Testis (tissue), 3 donors: ENCODE results near the gene DLX3. TPM values are rescaled to one million over a fixed set of nuclear protein-coding genes. Genes with fewer than 3 reads are reported as not detected.

Experiments used
- DNase-seq: peaks from one replicate; pipeline ENCODE4 v3.0.0-alpha.2; 2019
- H3K27ac ChIP-seq, 2 donors: fragments of 200-600 bp; sonication (generic); one replicate each; pipeline ENCODE4 v1.5.1; 2019
- H3K27me3 ChIP-seq: fragments of 200-600 bp; sonication (generic); one replicate; pipeline ENCODE4 v1.5.1; 2019
- H3K36me3 ChIP-seq: fragments of 200-600 bp; sonication (generic); one replicate; pipeline ENCODE4 v1.5.1; 2017; ENCODE audit warnings: low read depth; ENCODE audit errors: missing control alignments
- H3K4me1 ChIP-seq: fragments of 200-600 bp; sonication (generic); one replicate; pipeline ENCODE4 v1.5.1; 2019
- H3K4me3 ChIP-seq, 2 donors: fragments of 200-600 bp; sonication (generic); one replicate each; pipeline ENCODE4 v1.5.1; 2017 to 2019
- H3K9me3 ChIP-seq: fragments of 200-600 bp; sonication (generic); one replicate; pipeline ENCODE4 v1.5.1; 2017
- CTCF ChIP-seq, 3 experiments: fragments of 450-650 bp in 2 of 3; fragments of 200-600 bp in 1 of 3; sonication (generic) in 1 of 3; IDR thresholded peaks; one replicate each; pipeline ENCODE4 v1.5.1; 2016 to 2019; ENCODE audit warnings: antibody characterized with exemption in 3 of 3, mild to moderate bottlenecking in 2 of 3, moderate library complexity in 1 of 3
- POLR2A ChIP-seq: fragments of 450-650 bp; IDR thresholded peaks from one replicate; pipeline ENCODE4 v1.6.1; 2017; ENCODE audit warnings: antibody characterized with exemption, mild to moderate bottlenecking, moderate library complexity
- WGBS, 2 donors: methylation state at CpG; one replicate each; pipeline ENCODE4 v1.1.5; 2018; 5-methylcytosine and 5-hydroxymethylcytosine counted together
- intact Hi-C: fragments of 100-400 bp; cut with DNase I; formaldehyde crosslinking; loops from one replicate; pipeline ENCODE4 v1.15.1; 2023; ENCODE audit warnings: low total_unique reads
- polyA plus RNA-seq: library from polyadenylated mRNA; stranded (reverse); fragments of 350-450 nt; fragmentation: Illumina TruSeq; extraction: RNeasy Lipid Tissue Mini Kit (QIAGEN cat#74804); gene quantifications from one replicate; pipeline ENCODE4 v1.2.3, GENCODE V29; 2014; ENCODE audit warnings: low read depth, low replicate concordance; ENCODE audit not compliant: insufficient read depth
- total RNA-seq, 2 donors: library from RNA; depleted of rRNA; stranded (reverse); fragments of >200 nt; gene quantifications; one replicate each; pipeline ENCODE4 v1.2.3, GENCODE V29; 2016

DLX3 gene
- total and polyA plus RNA-seq, 3 donors from 2014 or later, result 1.0 to 1.5 (median 1.4) TPM

GRCh38 chr17:49992191-49992932, 2.7 kb downstream of the DLX3 start:
- no peaks in the 10 kb centered on the region for H3K27me3 ChIP-seq
- peaks cover 17% of the 10 kb centered on the region for H3K4me1 ChIP-seq
- H3K9me3 ChIP-seq, result no peaks in the 10 kb centered on the region
- TF ChIP-seq CTCF (IDR thresholded peaks at IDR 0.05) (no peak), POLR2A (no peak)
- no peak for DNase-seq
- no peaks in the 10 kb centered on the region for H3K36me3 ChIP-seq
- WGBS, 2 donors, result 79% methylated on average over 12 to 13 of the region's 13 CpGs
- H3K27ac ChIP-seq, result no peak overlapping the region
- no peak overlapping the region for H3K4me3 ChIP-seq
- intact Hi-C loops, result no loop called here

- intact Hi-C loops, result no loop called here
Observed at GRCh38 chr17:49991409-49991808, 3.6 kb downstream of the DLX3 start.

GRCh38 chr17:49990921-49991320, 4.1 kb downstream of the DLX3 start:
- H3K9me3 ChIP-seq, result no peaks in the 10 kb centered on the region
- no peaks in the 10 kb centered on the region for H3K27me3 ChIP-seq
- TF ChIP-seq POLR2A (no peak), CTCF (IDR thresholded peaks at IDR 0.05) (no peak)
- 60 to 86% methylated on average over 8 of the region's 8 CpGs for WGBS, 2 donors
- H3K4me3 ChIP-seq, result no peak overlapping the region
- peaks cover 10% of the 10 kb centered on the region for H3K4me1 ChIP-seq
- no peak for DNase-seq
- no peaks in the 10 kb centered on the region for H3K36me3 ChIP-seq
- intact Hi-C loops, result no loop called here
- no peak overlapping the region for H3K27ac ChIP-seq

More at GRCh38 chr17:49991409-49991808, 3.6 kb downstream of the DLX3 start:
- Histone ChIP-seq H3K27me3 (no peaks in the 10 kb centered on the region), H3K4me3 (no peak overlapping the region), H3K36me3 (no peaks in the 10 kb centered on the region), H3K27ac (no peak overlapping the region), H3K4me1 (peaks cover 10% of the 10 kb centered on the region), H3K9me3 (no peaks in the 10 kb centered on the region)
- DNase-seq, result no peak
- no peak for TF ChIP-seq CTCF (IDR thresholded peaks at IDR 0.05)
- no peak for TF ChIP-seq POLR2A
- WGBS, 2 donors, result 79 to 84% methylated on average over 14 of the region's 14 CpGs

GRCh38 chr17:49990331-49990730, 4.7 kb downstream of the DLX3 start:
- no peaks in the 10 kb centered on the region for H3K27me3 ChIP-seq
- no peak overlapping the region for H3K4me3 ChIP-seq
- 48 to 71% methylated on average over 3 of the region's 3 CpGs for WGBS, 2 donors
- H3K27ac ChIP-seq, result no peak overlapping the region
- no peak for TF ChIP-seq CTCF (IDR thresholded peaks at IDR 0.05)
- no peak for TF ChIP-seq POLR2A
- H3K9me3 ChIP-seq, result no peaks in the 10 kb centered on the region
- intact Hi-C loops, result no loop called here
- no peak for DNase-seq
- peaks cover 10% of the 10 kb centered on the region for H3K4me1 ChIP-seq
- no peaks in the 10 kb centered on the region for H3K36me3 ChIP-seq

GRCh38 chr17:49989518-49989880, 5.5 kb downstream of the DLX3 start:
- H3K27me3 ChIP-seq, result no peaks in the 10 kb centered on the region
- no peaks in the 10 kb centered on the region for H3K36me3 ChIP-seq
- 84 to 100% methylated on average over 1 to 4 of the region's 4 CpGs for WGBS, 2 donors
- H3K4me1 ChIP-seq, result peaks cover 3% of the 10 kb centered on the region
- TF ChIP-seq POLR2A (no peak), CTCF (IDR thresholded peaks at IDR 0.05) (no peak)
- H3K4me3 ChIP-seq, result no peak overlapping the region
- intact Hi-C loops, result no loop called here
- DNase-seq, result no peak
- H3K27ac ChIP-seq, result no peak overlapping the region
- no peaks in the 10 kb centered on the region for H3K9me3 ChIP-seq
